ENCODE measurements around the gene UBL3.

UBL3 gene

GRCh38 chr13:29858231-29858630 is 7.8 kb upstream of the UBL3 start:
- no peak for TF ChIP-seq CTCF (IDR thresholded peaks at IDR 0.05; ENCODE audit: insufficient read depth, missing control alignments)
- DNase-seq (ENCODE audit: insufficient read length, low spot score): no peak
- FAIRE-seq: no peak

- FAIRE-seq: no peak
- no peak for TF ChIP-seq CTCF (IDR thresholded peaks at IDR 0.05; ENCODE audit: insufficient read depth, missing control alignments)
- no peak for DNase-seq (ENCODE audit: insufficient read length, low spot score)
Measured at GRCh38 chr13:29857085-29857484, 6.7 kb upstream of the UBL3 start.

GRCh38 chr13:29856426-29856825 is 6.0 kb upstream of the UBL3 start:
- DNase-seq (ENCODE audit: insufficient read length, low spot score): no peak
- TF ChIP-seq CTCF (IDR thresholded peaks at IDR 0.05; ENCODE audit: insufficient read depth, missing control alignments): no peak
- no peak for FAIRE-seq

- no peak for DNase-seq (ENCODE audit: insufficient read length, low spot score)
- FAIRE-seq: no peak
- no peak for TF ChIP-seq CTCF (IDR thresholded peaks at IDR 0.05; ENCODE audit: insufficient read depth, missing control alignments)
Measured at GRCh38 chr13:29855784-29856183, 5.4 kb upstream of the UBL3 start.

- TF ChIP-seq CTCF (IDR thresholded peaks at IDR 0.05; ENCODE audit: insufficient read depth, missing control alignments): no peak
- FAIRE-seq: no peak
- DNase-seq (ENCODE audit: insufficient read length, low spot score): no peak
Measured at GRCh38 chr13:29855009-29855408, 4.6 kb upstream of the UBL3 start.

GRCh38 chr13:29853131-29853530 is 2.7 kb upstream of the UBL3 start:
- FAIRE-seq (no peak), DNase-seq (ENCODE audit: insufficient read length, low spot score) (no peak)
- TF ChIP-seq CTCF (IDR thresholded peaks at IDR 0.05; ENCODE audit: insufficient read depth, missing control alignments): no peak

- FAIRE-seq: no peak
- TF ChIP-seq CTCF (IDR thresholded peaks at IDR 0.05; ENCODE audit: insufficient read depth, missing control alignments): no peak
- DNase-seq (ENCODE audit: insufficient read length, low spot score): no peak
Measured at GRCh38 chr13:29852472-29853054, 2.1 kb upstream of the UBL3 start.

Data from D721Med (cell line).